Skin of body (tissue), 2 donors: ENCODE results near the gene DCTN4. TPM values are rescaled to one million over a fixed set of nuclear protein-coding genes. Genes with fewer than 3 reads are reported as not detected.

Experiments used
- DNase-seq: peaks from one replicate; lab custom pipeline; 2025; lab: John Stamatoyannopoulos, UW
- total RNA-seq: library from RNA; depleted of rRNA; stranded (reverse); fragments of >200 nt; gene quantifications from one replicate; pipeline ENCODE4 v1.2.3, GENCODE V29; 2014

DCTN4 gene
- total RNA-seq, 1 donor from 2014 or later = 56.5 TPM

GRCh38 chr5:150740992-150741391, 17.8 kb downstream of the DCTN4 start:
- no peak for DNase-seq

GRCh38 chr5:150738862-150739261, 20.0 kb downstream of the DCTN4 start:
- DNase-seq = no peak

GRCh38 chr5:150734579-150735384, 24.0 kb downstream of the DCTN4 start:
- no peak for DNase-seq

- no peak for DNase-seq
Measured at GRCh38 chr5:150731669-150732242, 27.1 kb downstream of the DCTN4 start.

- DNase-seq = no peak
Measured at GRCh38 chr5:150729859-150730258, 29.0 kb downstream of the DCTN4 start.

- no peak for DNase-seq
Measured at GRCh38 chr5:150723845-150724244, 35.0 kb downstream of the DCTN4 start.

- no peak for DNase-seq
Measured at GRCh38 chr5:150710165-150710564, 48.7 kb downstream of the DCTN4 start.

- no peak for DNase-seq
Measured at GRCh38 chr5:150706776-150707390, 51.9 kb downstream of the DCTN4 start.

- DNase-seq = no peak
Measured at GRCh38 chr5:150703762-150704161, 55.1 kb downstream of the DCTN4 start.

- DNase-seq = peak; percentile 91
Measured at GRCh38 chr5:150700594-150701377, 58.0 kb downstream of the DCTN4 start, which contains the start of gene RBM22. RBM22 (minus strand) TSS chr5:150701062; CDS start chr5:150700985, 77 bp downstream.

GRCh38 chr5:150700246-150700593, 58.6 kb downstream of the DCTN4 start:
- DNase-seq = peak; percentile 43

GRCh38 chr5:150694612-150695011, 64.2 kb downstream of the DCTN4 start:
- no peak for DNase-seq

- no peak for DNase-seq
Measured at GRCh38 chr5:150692276-150692675, 66.5 kb downstream of the DCTN4 start.

- DNase-seq = no peak
Measured at GRCh38 chr5:150690760-150691159, 68.1 kb downstream of the DCTN4 start.

- no peak for DNase-seq
Measured at GRCh38 chr5:150689120-150689519, 69.7 kb downstream of the DCTN4 start.

GRCh38 chr5:150676578-150676977, 82.2 kb downstream of the DCTN4 start:
- no peak for DNase-seq

- no peak for DNase-seq
Measured at GRCh38 chr5:150675069-150675468, 83.7 kb downstream of the DCTN4 start.

- DNase-seq = peak; percentile 90
Measured at GRCh38 chr5:150674341-150674821, 84.4 kb downstream of the DCTN4 start.

- DNase-seq = no peak
Measured at GRCh38 chr5:150672884-150673275, 85.9 kb downstream of the DCTN4 start.

GRCh38 chr5:150672237-150672883, 86.5 kb downstream of the DCTN4 start:
- DNase-seq = peak; percentile 58
